ENCODE measurements around the gene ACE2. TPM values are rescaled to one million over a fixed set of nuclear protein-coding genes. Genes with fewer than 3 reads are reported as not detected.

The ACE2 gene
- total and polyA plus RNA-seq, 2 donors (not counting 1 experiment from before 2014, with no cell fraction given): not detected

- intact Hi-C loops (cut with micrococcal nuclease): no loop called here
- ATAC-seq (ENCODE audit: low read depth): no peak
- TF ChIP-seq CTCF (IDR thresholded peaks at IDR 0.05) (no peak), EZH2 (IDR thresholded peaks at IDR 0.05; ENCODE audit: borderline replicate concordance, insufficient read depth, low read depth, low read length, poor library complexity, severe bottlenecking) (no peak)
- Mint-ChIP-seq H3K27me3 (peaks cover 12% of the 10 kb centered on the region), H3K4me3 (no peak overlapping the region), H3K9me3 (ENCODE audit: insufficient read depth) (no peaks in the 10 kb centered on the region), H3K4me1 (no peaks in the 10 kb centered on the region), H3K27ac (no peak overlapping the region)
- H3K9me3 ChIP-seq (ENCODE audit: control extremely low read depth in 1 of 3, control insufficient read depth in 2 of 3, insufficient read depth in 1 of 3, low read length in 2 of 3): no peaks in the 10 kb centered on the region
- ChIA-PET CTCF (no interaction called here), POLR2A (no interaction called here)
- no CpG with 5 or more reads among the region's 4 CpGs for WGBS (ENCODE audit: insufficient coverage)
- no peaks in the 10 kb centered on the region for H4K20me1 ChIP-seq (ENCODE audit: control insufficient read depth, insufficient read depth, low read length, poor library complexity, severe bottlenecking)
- no peaks in the 10 kb centered on the region for H3K4me1 ChIP-seq (ENCODE audit: control insufficient read depth in 2 of 2, insufficient read depth in 2 of 2, low read length in 2 of 2)
- no peak overlapping the region for H3K4me3 ChIP-seq (ENCODE audit: control extremely low read depth in 1 of 5, extremely low read depth in 1 of 5, insufficient read depth in 1 of 5, low read depth in 2 of 5, low read length in 4 of 5)
- H3K27me3 ChIP-seq (replicated peaks in 1 of 4; ENCODE audit: control extremely low read depth in 1 of 4, control insufficient read depth in 3 of 4, insufficient read depth in 4 of 4, low read length in 3 of 4): peaks cover 0 to 5% (median 0%) of the 10 kb centered on the region in 4 experiments
- no peak for DNase-seq
- no peak overlapping the region for H3K27ac ChIP-seq (ENCODE audit: low read length in 2 of 2)
- no peak overlapping the region for H3K9ac ChIP-seq (ENCODE audit: low read length)
- H2AFZ ChIP-seq (ENCODE audit: insufficient read depth, low read depth, low read length, poor library complexity, severe bottlenecking): no peak overlapping the region
- no peaks in the 10 kb centered on the region for H3K36me3 ChIP-seq (replicated peaks in 1 of 2; ENCODE audit: control extremely low read depth in 1 of 2, control insufficient read depth in 1 of 2, extremely low read depth in 1 of 2, insufficient read depth in 2 of 2, low read length in 1 of 2)
- no peaks in the 10 kb centered on the region for H3K79me2 ChIP-seq (ENCODE audit: control insufficient read depth, insufficient read depth, low read length)
- H3K4me2 ChIP-seq (replicated peaks; ENCODE audit: low read depth, low read length, poor library complexity, severe bottlenecking): no peak overlapping the region
Observed at GRCh38 chrX:15599461-15599860, 1.3 kb downstream of the ACE2 start.

- H3K9me3 ChIP-seq (ENCODE audit: control extremely low read depth in 1 of 3, control insufficient read depth in 2 of 3, insufficient read depth in 1 of 3, low read length in 2 of 3): no peaks in the 10 kb centered on the region
- H3K9ac ChIP-seq (ENCODE audit: low read length): no peak overlapping the region
- H4K20me1 ChIP-seq (ENCODE audit: control insufficient read depth, insufficient read depth, low read length, poor library complexity, severe bottlenecking): no peaks in the 10 kb centered on the region
- H3K27me3 Mint-ChIP-seq: peaks cover 5% of the 10 kb centered on the region
- no peaks in the 10 kb centered on the region for H3K9me3 Mint-ChIP-seq (ENCODE audit: insufficient read depth)
- POLR2A ChIA-PET: no interaction called here
- no peak for ATAC-seq (ENCODE audit: low read depth)
- DNase-seq: no peak
- peaks cover 0 to 5% (median 0%) of the 10 kb centered on the region in 4 experiments for H3K27me3 ChIP-seq (replicated peaks in 1 of 4; ENCODE audit: control extremely low read depth in 1 of 4, control insufficient read depth in 3 of 4, insufficient read depth in 4 of 4, low read length in 3 of 4)
- H3K4me1 Mint-ChIP-seq: no peaks in the 10 kb centered on the region
- no CpG with 5 or more reads among the region's 3 CpGs for WGBS (ENCODE audit: insufficient coverage)
- no peak overlapping the region for H3K4me3 Mint-ChIP-seq
- no peak overlapping the region for H3K27ac Mint-ChIP-seq
- H3K27ac ChIP-seq (ENCODE audit: low read length in 2 of 2): no peak overlapping the region
- intact Hi-C loops (cut with micrococcal nuclease): no loop called here
- H3K4me2 ChIP-seq (replicated peaks; ENCODE audit: low read depth, low read length, poor library complexity, severe bottlenecking): no peak overlapping the region
- H2AFZ ChIP-seq (ENCODE audit: insufficient read depth, low read depth, low read length, poor library complexity, severe bottlenecking): no peak overlapping the region
- H3K79me2 ChIP-seq (ENCODE audit: control insufficient read depth, insufficient read depth, low read length): no peaks in the 10 kb centered on the region
- H3K4me3 ChIP-seq (ENCODE audit: control extremely low read depth in 1 of 5, extremely low read depth in 1 of 5, insufficient read depth in 1 of 5, low read depth in 2 of 5, low read length in 4 of 5): no peak overlapping the region
- no peak for TF ChIP-seq EZH2 (IDR thresholded peaks at IDR 0.05; ENCODE audit: borderline replicate concordance, insufficient read depth, low read depth, low read length, poor library complexity, severe bottlenecking)
- TF ChIP-seq CTCF (IDR thresholded peaks at IDR 0.05): no peak
- no peaks in the 10 kb centered on the region for H3K36me3 ChIP-seq (replicated peaks in 1 of 2; ENCODE audit: control extremely low read depth in 1 of 2, control insufficient read depth in 1 of 2, extremely low read depth in 1 of 2, insufficient read depth in 2 of 2, low read length in 1 of 2)
- no peaks in the 10 kb centered on the region for H3K4me1 ChIP-seq (ENCODE audit: control insufficient read depth in 2 of 2, insufficient read depth in 2 of 2, low read length in 2 of 2)
- CTCF ChIA-PET: no interaction called here
Observed at GRCh38 chrX:15598026-15598425, 2.7 kb downstream of the ACE2 start.

Data from B cell (primary cell).